Liver (tissue), 9 donors: Measurements from ENCODE around the gene HUNK. TPM values are rescaled to one million over a fixed set of nuclear protein-coding genes. Genes with fewer than 3 reads are reported as not detected.

Experiments used
- DNase-seq: peaks from one replicate; pipeline ENCODE4 v3.0.0-alpha.2; 2017; ENCODE audit warnings: low spot score
- H3K27ac ChIP-seq, 2 donors: one replicate each; pipeline ENCODE4 v1.7.0; 2013; ENCODE audit warnings: inconsistent platforms in 2 of 2, low read length in 2 of 2, control low read depth in 1 of 2, low read depth in 1 of 2, mild to moderate bottlenecking in 1 of 2
- H3K27me3 ChIP-seq, 4 donors: one replicate each; pipeline versions ENCODE4 v1.6.1 to v1.7.0; 2013; ENCODE audit warnings: low read length in 3 of 4, inconsistent platforms in 1 of 4, mild to moderate bottlenecking in 1 of 4, moderate library complexity in 1 of 4; ENCODE audit not compliant: control insufficient read depth in 4 of 4, insufficient read depth in 4 of 4
- H3K36me3 ChIP-seq, 4 donors: one replicate each; pipeline versions ENCODE4 v1.6.1 to v1.7.0; 2013; ENCODE audit warnings: low read length in 3 of 4, mild to moderate bottlenecking in 3 of 4, low read depth in 1 of 4, moderate library complexity in 1 of 4; ENCODE audit not compliant: control insufficient read depth in 4 of 4, insufficient read depth in 3 of 4
- H3K4me1 ChIP-seq, 4 donors: one replicate each; pipeline versions ENCODE4 v1.6.1 to v1.7.0; 2013; ENCODE audit warnings: low read length in 3 of 4, mild to moderate bottlenecking in 3 of 4, moderate library complexity in 1 of 4; ENCODE audit not compliant: control insufficient read depth in 4 of 4, insufficient read depth in 4 of 4
- H3K4me3 ChIP-seq, 3 donors: one replicate each; pipeline versions ENCODE4 v1.6.1 to v1.7.0; 2013; ENCODE audit warnings: low read length in 3 of 3, control low read depth in 1 of 3, low read depth in 1 of 3, mild to moderate bottlenecking in 1 of 3
- H3K9ac ChIP-seq, 2 donors: one replicate each; pipeline ENCODE4 v1.7.0; 2013; ENCODE audit warnings: low read length in 2 of 2, mild to moderate bottlenecking in 2 of 2, moderate library complexity in 2 of 2, control low read depth in 1 of 2, low read depth in 1 of 2
- H3K9me3 ChIP-seq, 4 donors: one replicate each; pipeline versions ENCODE4 v1.6.1 to v1.7.0; 2013; ENCODE audit warnings: low read length in 3 of 4; ENCODE audit not compliant: control insufficient read depth in 4 of 4
- ATF3 ChIP-seq: IDR thresholded peaks from 2 replicates; pipeline ENCODE4 v1.6.1; 2016; ENCODE audit warnings: antibody characterized with exemption
- EGR1 ChIP-seq, 2 donors: IDR thresholded peaks; 2 replicates each; pipeline ENCODE4 v1.6.1; 2016 to 2018; ENCODE audit warnings: antibody characterized with exemption in 2 of 2, low read depth in 2 of 2
- FOXA1 ChIP-seq: IDR thresholded peaks from 2 replicates; pipeline ENCODE4 v1.6.1; 2016; ENCODE audit warnings: antibody characterized with exemption
- FOXA2 ChIP-seq: IDR thresholded peaks from 2 replicates; pipeline ENCODE4 v1.6.1; 2016; ENCODE audit warnings: antibody characterized with exemption
- GABPA ChIP-seq, 2 donors: IDR thresholded peaks in 1 of 2; conservative IDR thresholded peaks in 1 of 2; 2 replicates each; pipeline ENCODE4 v1.6.1; 2016; ENCODE audit warnings: antibody characterized with exemption in 2 of 2, mild to moderate bottlenecking in 1 of 2, moderate library complexity in 1 of 2
- HNF4A ChIP-seq, 2 donors: conservative IDR thresholded peaks; 2 replicates each; pipeline ENCODE4 v1.6.1; 2016; ENCODE audit warnings: antibody characterized with exemption in 2 of 2, mild to moderate bottlenecking in 2 of 2
- MAX ChIP-seq: IDR thresholded peaks from 2 replicates; pipeline ENCODE4 v1.6.1; 2016; ENCODE audit warnings: antibody characterized with exemption
- NR2F2 ChIP-seq: IDR thresholded peaks from 2 replicates; pipeline ENCODE4 v1.6.1; 2016; ENCODE audit warnings: antibody characterized with exemption
- RAD21 ChIP-seq, 2 donors: IDR thresholded peaks; 2 replicates each; pipeline ENCODE4 v1.6.1; 2016; ENCODE audit warnings: antibody characterized with exemption in 2 of 2, mild to moderate bottlenecking in 2 of 2
- REST ChIP-seq: IDR thresholded peaks from 2 replicates; pipeline ENCODE4 v1.6.1; 2016; ENCODE audit warnings: antibody characterized with exemption, mild to moderate bottlenecking
- RXRA ChIP-seq, 2 donors: IDR thresholded peaks; 2 replicates each; pipeline ENCODE4 v1.6.1; 2017 to 2018; ENCODE audit warnings: antibody characterized with exemption in 2 of 2, mild to moderate bottlenecking in 1 of 2
- SP1 ChIP-seq: IDR thresholded peaks from 2 replicates; pipeline ENCODE4 v1.6.1; 2018; ENCODE audit warnings: antibody characterized with exemption, mild to moderate bottlenecking
- TAF1 ChIP-seq: conservative IDR thresholded peaks from 2 replicates; pipeline ENCODE4 v1.6.1; 2016; ENCODE audit warnings: antibody characterized with exemption, mild to moderate bottlenecking
- YY1 ChIP-seq: IDR thresholded peaks from 2 replicates; pipeline ENCODE4 v1.6.1; 2016; ENCODE audit warnings: antibody characterized with exemption, mild to moderate bottlenecking
- WGBS: extraction: QIAGEN DNeasy Blood & Tissue Kit; methylation state at CpG from one replicate; pipeline ENCODE4 v1.1.7; 2013; 5-methylcytosine and 5-hydroxymethylcytosine counted together
- polyA plus RNA-seq, 2 donors: library from polyadenylated mRNA; stranded (reverse) in 1 of 2; unstranded in 1 of 2; fragments of 200-250 nt in 1 of 2; fragments of >200 nt in 1 of 2; fragmentation: Nextera tagmentation in 1 of 2; extraction: Ambion mirVana in 1 of 2; gene quantifications; one replicate each; pipeline versions ENCODE4 v1.2.1 to v1.2.3, GENCODE V29; 2013 to 2015
- total RNA-seq, 2 donors: library from RNA; depleted of rRNA; stranded (reverse); fragments of >200 nt; gene quantifications; one replicate each; pipeline ENCODE4 v1.2.3, GENCODE V29; 2014
- TF ChIP-seq, protein P1 (sequence below): fragments of 150-350 bp; IDR thresholded peaks from 2 replicates; pipeline ENCODE4 v1.5.1; 2017; ENCODE audit warnings: improper control_type of control experiment, low read depth, low read length; ENCODE audit not compliant: missing input control
- TF ChIP-seq, protein P2 (sequence below): IDR thresholded peaks from 2 replicates; pipeline ENCODE4 v1.6.1; 2016; ENCODE audit warnings: antibody characterized with exemption
- donor health status: healthy.
- donor health status: healthy.
- donor health status: healthy.
- donor health status: healthy.
- donor health status: healthy.

Gene HUNK
- total and polyA plus RNA-seq, 4 donors: 0.11 to 0.92 (median 0.30) TPM

GRCh38 chr21:31912501-31912900 is 39.7 kb downstream of the HUNK start:
- H3K4me3 ChIP-seq: no peak overlapping the region
- H3K9ac ChIP-seq: no peak overlapping the region
- no peaks in the 10 kb centered on the region for H3K4me1 ChIP-seq
- no peak for DNase-seq
- H3K27me3 ChIP-seq: no peaks in the 10 kb centered on the region
- H3K9me3 ChIP-seq: no peaks in the 10 kb centered on the region
- TF ChIP-seq TAF1: no peak
- TF ChIP-seq FOXA2: no peak
- no peak for TF ChIP-seq RAD21 (IDR thresholded peaks at IDR 0.05)
- TF ChIP-seq FOXA1: no peak
- no peak for TF ChIP-seq NR2F2
- no peak for TF ChIP-seq EGR1 (IDR thresholded peaks at IDR 0.05; ENCODE audit: low read depth in 2 of 2)
- no peak for TF ChIP-seq SP1
- TF ChIP-seq REST: no peak
- TF ChIP-seq, protein P1, sequence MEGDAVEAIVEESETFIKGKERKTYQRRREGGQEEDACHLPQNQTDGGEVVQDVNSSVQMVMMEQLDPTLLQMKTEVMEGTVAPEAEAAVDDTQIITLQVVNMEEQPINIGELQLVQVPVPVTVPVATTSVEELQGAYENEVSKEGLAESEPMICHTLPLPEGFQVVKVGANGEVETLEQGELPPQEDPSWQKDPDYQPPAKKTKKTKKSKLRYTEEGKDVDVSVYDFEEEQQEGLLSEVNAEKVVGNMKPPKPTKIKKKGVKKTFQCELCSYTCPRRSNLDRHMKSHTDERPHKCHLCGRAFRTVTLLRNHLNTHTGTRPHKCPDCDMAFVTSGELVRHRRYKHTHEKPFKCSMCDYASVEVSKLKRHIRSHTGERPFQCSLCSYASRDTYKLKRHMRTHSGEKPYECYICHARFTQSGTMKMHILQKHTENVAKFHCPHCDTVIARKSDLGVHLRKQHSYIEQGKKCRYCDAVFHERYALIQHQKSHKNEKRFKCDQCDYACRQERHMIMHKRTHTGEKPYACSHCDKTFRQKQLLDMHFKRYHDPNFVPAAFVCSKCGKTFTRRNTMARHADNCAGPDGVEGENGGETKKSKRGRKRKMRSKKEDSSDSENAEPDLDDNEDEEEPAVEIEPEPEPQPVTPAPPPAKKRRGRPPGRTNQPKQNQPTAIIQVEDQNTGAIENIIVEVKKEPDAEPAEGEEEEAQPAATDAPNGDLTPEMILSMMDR: no peak
- TF ChIP-seq YY1: no peak
- no peak for TF ChIP-seq GABPA (IDR thresholded peaks at IDR 0.05 in 1 of 2, conservative IDR thresholded peaks at IDR 0.05 in 1 of 2)
- no peak for TF ChIP-seq ATF3
- TF ChIP-seq MAX: no peak
- TF ChIP-seq, protein P2, sequence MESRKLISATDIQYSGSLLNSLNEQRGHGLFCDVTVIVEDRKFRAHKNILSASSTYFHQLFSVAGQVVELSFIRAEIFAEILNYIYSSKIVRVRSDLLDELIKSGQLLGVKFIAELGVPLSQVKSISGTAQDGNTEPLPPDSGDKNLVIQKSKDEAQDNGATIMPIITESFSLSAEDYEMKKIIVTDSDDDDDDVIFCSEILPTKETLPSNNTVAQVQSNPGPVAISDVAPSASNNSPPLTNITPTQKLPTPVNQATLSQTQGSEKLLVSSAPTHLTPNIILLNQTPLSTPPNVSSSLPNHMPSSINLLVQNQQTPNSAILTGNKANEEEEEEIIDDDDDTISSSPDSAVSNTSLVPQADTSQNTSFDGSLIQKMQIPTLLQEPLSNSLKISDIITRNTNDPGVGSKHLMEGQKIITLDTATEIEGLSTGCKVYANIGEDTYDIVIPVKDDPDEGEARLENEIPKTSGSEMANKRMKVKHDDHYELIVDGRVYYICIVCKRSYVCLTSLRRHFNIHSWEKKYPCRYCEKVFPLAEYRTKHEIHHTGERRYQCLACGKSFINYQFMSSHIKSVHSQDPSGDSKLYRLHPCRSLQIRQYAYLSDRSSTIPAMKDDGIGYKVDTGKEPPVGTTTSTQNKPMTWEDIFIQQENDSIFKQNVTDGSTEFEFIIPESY: no peak
- no peak for TF ChIP-seq RXRA (IDR thresholded peaks at IDR 0.05)
- 86% methylated on average over 9 of the region's 9 CpGs for WGBS
- H3K27ac ChIP-seq: no peak overlapping the region
- no peaks in the 10 kb centered on the region for H3K36me3 ChIP-seq

GRCh38 chr21:31913182-31913608 is 40.4 kb downstream of the HUNK start:
- no peak for DNase-seq
- H3K4me1 ChIP-seq: no peaks in the 10 kb centered on the region
- no peaks in the 10 kb centered on the region for H3K27me3 ChIP-seq
- no peak overlapping the region for H3K27ac ChIP-seq
- 72% methylated on average over 5 of the region's 5 CpGs for WGBS
- no peaks in the 10 kb centered on the region for H3K9me3 ChIP-seq
- no peaks in the 10 kb centered on the region for H3K36me3 ChIP-seq
- no peak overlapping the region for H3K9ac ChIP-seq
- no peak overlapping the region for H3K4me3 ChIP-seq
- TF ChIP-seq, protein P1: no peak
- TF ChIP-seq FOXA2 (no peak), REST (no peak), YY1 (no peak), HNF4A (conservative IDR thresholded peaks at IDR 0.05) (no peak)
- TF ChIP-seq, protein P2: no peak
